ENCODE results near the gene TRIM39. TPM values are rescaled to one million over a fixed set of nuclear protein-coding genes. Genes with fewer than 3 reads are reported as not detected.

Gene TRIM39
- total and polyA plus RNA-seq, 2 of the 4 experiments (the other 2 are of a cell fraction), result 7.5 to 10.0 TPM

DNA sequence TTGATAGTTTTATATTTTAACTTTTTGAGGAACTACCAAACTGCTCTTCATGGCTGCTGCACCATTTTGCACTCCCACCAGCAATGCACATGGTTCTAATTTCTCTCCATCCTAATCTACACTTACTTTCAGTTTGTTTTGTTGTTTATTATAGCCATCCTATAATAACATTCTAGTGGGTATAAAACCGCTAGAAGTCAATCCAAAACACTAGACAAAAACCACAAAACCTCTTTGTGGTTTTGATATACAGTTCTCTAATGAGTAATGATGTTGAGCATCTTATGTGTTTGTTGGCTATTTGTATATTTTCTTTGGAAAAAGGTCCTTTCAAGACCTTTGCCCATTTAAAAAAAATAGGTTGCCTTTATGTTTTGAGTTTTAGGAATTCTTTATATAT, 23.8 kb downstream of the TRIM39 start:
- dilution Hi-C loops (cut with HindIII; ENCODE audit: low sequenced_read_pairs, unreplicated experiment), result no loop called here
- peaks cover 6 to 9% of the 10 kb centered on the region in 2 experiments; a peak in 3 of 4 replicates for H3K79me1 ChIP-seq (ENCODE audit: low read depth in 1 of 2, low read length in 2 of 2)
- no peak overlapping the region for H3K4ac ChIP-seq (ENCODE audit: low read depth, low read length)
- H2AK9ac ChIP-seq (replicated peaks; ENCODE audit: low read depth, low read length, poor library complexity), result no peak overlapping the region
- H3K27me3 ChIP-seq (ENCODE audit: control insufficient read depth, insufficient read depth, low read length), result peaks cover 18% of the 10 kb centered on the region
- H3K36me3 ChIP-seq (ENCODE audit: control insufficient read depth, insufficient read depth, low read length), result peaks cover 8% of the 10 kb centered on the region
- POLR2A ChIA-PET (ENCODE audit: unreplicated experiment), result no interaction called here
- WGBS, 2 experiments (ENCODE audit: extremely low coverage in 2 of 2, insufficient read length in 1 of 2), result no CpG with 5 or more reads among the region's 1 CpG
- intact Hi-C loops (cut with micrococcal nuclease), result no loop called here
- H3K4me2 ChIP-seq (ENCODE audit: low read depth, low read length), result no peak overlapping the region
- no TSS peak for BruUV-seq (replicated peaks)
- no peak overlapping the region for H2BK20ac ChIP-seq (ENCODE audit: low read depth, low read length)
- no peak overlapping the region for H2AFZ ChIP-seq (replicated peaks; ENCODE audit: low read length, poor library complexity)
- H3K27ac ChIP-seq (ENCODE audit: insufficient read depth, low read length), result no peak overlapping the region
- H3K23ac ChIP-seq (ENCODE audit: low read depth, low read length), result no peak overlapping the region
- no peak overlapping the region for H3K4me3 ChIP-seq (ENCODE audit: insufficient read depth, low read depth, low read length)
- H3K9ac ChIP-seq (ENCODE audit: low read depth, low read length), result no peak overlapping the region
- ATAC-seq (ENCODE audit: low read depth), result no peak
- no peak overlapping the region for H3K56ac ChIP-seq (ENCODE audit: extremely low read depth, insufficient read depth, low read length)
- H4K91ac ChIP-seq (ENCODE audit: insufficient read depth, low read depth, low read length), result no peak overlapping the region
- no peaks in the 10 kb centered on the region for H3K9me3 ChIP-seq (ENCODE audit: control insufficient read depth, insufficient read depth, low read length)
- H3K14ac ChIP-seq (replicated peaks; ENCODE audit: low read depth, low read length), result no peak overlapping the region
- H3K4me1 ChIP-seq (ENCODE audit: control insufficient read depth, insufficient read depth, low read length), result no peaks in the 10 kb centered on the region
- H3K9me1 ChIP-seq (ENCODE audit: insufficient read depth, low read length), result no peaks in the 10 kb centered on the region; the same call in 1 of the 2 replicates
- H4K5ac ChIP-seq (ENCODE audit: low read depth, low read length), result no peak overlapping the region
- in situ Hi-C loops (cut with MboI; ENCODE audit: low sequenced_read_pairs), result no loop called here
- no peak overlapping the region for H2BK120ac ChIP-seq (ENCODE audit: low read depth, low read length)
- CTCF ChIA-PET, result no interaction called here
- no peaks in the 10 kb centered on the region for H4K20me1 ChIP-seq (ENCODE audit: insufficient read depth, low read length)
- no peak overlapping the region for H4K8ac ChIP-seq (ENCODE audit: low read depth in 2 of 2, low read length in 2 of 2)
- H2BK15ac ChIP-seq (ENCODE audit: low read depth, low read length), result no peak overlapping the region
- DNase-seq, result no peak
- H3K18ac ChIP-seq (ENCODE audit: low read depth, low read length), result no peak overlapping the region
- TF ChIP-seq ELK1 (IDR thresholded peaks at IDR 0.05; ENCODE audit: borderline replicate concordance, low read depth, low read length), result no peak
- no peak for TF ChIP-seq POLR2A (IDR thresholded peaks at IDR 0.05; ENCODE audit: low read depth, low read length)
- TF ChIP-seq FOS (IDR thresholded peaks at IDR 0.05; ENCODE audit: low read depth, low read length), result no peak
- no peak for TF ChIP-seq MAFK (IDR thresholded peaks at IDR 0.05; ENCODE audit: low read depth, low read length)
- no peak for TF ChIP-seq MAZ (IDR thresholded peaks at IDR 0.05; ENCODE audit: borderline replicate concordance, low read depth, low read length)
- TF ChIP-seq, protein P1, sequence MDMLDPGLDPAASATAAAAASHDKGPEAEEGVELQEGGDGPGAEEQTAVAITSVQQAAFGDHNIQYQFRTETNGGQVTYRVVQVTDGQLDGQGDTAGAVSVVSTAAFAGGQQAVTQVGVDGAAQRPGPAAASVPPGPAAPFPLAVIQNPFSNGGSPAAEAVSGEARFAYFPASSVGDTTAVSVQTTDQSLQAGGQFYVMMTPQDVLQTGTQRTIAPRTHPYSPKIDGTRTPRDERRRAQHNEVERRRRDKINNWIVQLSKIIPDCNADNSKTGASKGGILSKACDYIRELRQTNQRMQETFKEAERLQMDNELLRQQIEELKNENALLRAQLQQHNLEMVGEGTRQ (IDR thresholded peaks at IDR 0.05; ENCODE audit: low read depth, low read length), result no peak
- TF ChIP-seq, protein P2, sequence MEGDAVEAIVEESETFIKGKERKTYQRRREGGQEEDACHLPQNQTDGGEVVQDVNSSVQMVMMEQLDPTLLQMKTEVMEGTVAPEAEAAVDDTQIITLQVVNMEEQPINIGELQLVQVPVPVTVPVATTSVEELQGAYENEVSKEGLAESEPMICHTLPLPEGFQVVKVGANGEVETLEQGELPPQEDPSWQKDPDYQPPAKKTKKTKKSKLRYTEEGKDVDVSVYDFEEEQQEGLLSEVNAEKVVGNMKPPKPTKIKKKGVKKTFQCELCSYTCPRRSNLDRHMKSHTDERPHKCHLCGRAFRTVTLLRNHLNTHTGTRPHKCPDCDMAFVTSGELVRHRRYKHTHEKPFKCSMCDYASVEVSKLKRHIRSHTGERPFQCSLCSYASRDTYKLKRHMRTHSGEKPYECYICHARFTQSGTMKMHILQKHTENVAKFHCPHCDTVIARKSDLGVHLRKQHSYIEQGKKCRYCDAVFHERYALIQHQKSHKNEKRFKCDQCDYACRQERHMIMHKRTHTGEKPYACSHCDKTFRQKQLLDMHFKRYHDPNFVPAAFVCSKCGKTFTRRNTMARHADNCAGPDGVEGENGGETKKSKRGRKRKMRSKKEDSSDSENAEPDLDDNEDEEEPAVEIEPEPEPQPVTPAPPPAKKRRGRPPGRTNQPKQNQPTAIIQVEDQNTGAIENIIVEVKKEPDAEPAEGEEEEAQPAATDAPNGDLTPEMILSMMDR (conservative IDR thresholded peaks at IDR 0.05; ENCODE audit: low read depth, low read length), result no peak
- TF ChIP-seq RCOR1 (IDR thresholded peaks at IDR 0.05; ENCODE audit: insufficient replicate concordance, low read length), result no peak
- TF ChIP-seq RAD21 (IDR thresholded peaks at IDR 0.05; ENCODE audit: low read length), result no peak
- TF ChIP-seq CHD1 (IDR thresholded peaks at IDR 0.05; ENCODE audit: low read depth, low read length), result no peak
- H2BK5ac ChIP-seq (ENCODE audit: low read depth, low read length, poor library complexity, severe bottlenecking), result no peak overlapping the region
- no peak overlapping the region for H2AK5ac ChIP-seq (ENCODE audit: low read depth, low read length)

Data from IMR-90 (cell line).